Caco-2 (cell line): ENCODE measurements around the gene GANAB. TPM values are rescaled to one million over a fixed set of nuclear protein-coding genes. Genes with fewer than 3 reads are reported as not detected.

ENCODE experiments used
- BruUV-seq: library from RNA; stranded (reverse); fragments of 400-500 nt; replicated peaks from 2 replicates; lab custom pipeline; 2021; lab: Mats Ljungman, UMichigan
- CTCF ChIA-PET: fragments of 300-600 bp; sonication (Branson Sonifier 250); formaldehyde crosslinking; loops from one replicate; lab custom pipeline; 2022; ENCODE audit warnings: antibody characterized with exemption; lab: Charles Lee
- POLR2A ChIA-PET: fragments of 300-600 bp; sonication (Branson Sonifier 250); formaldehyde crosslinking; loops from one replicate; lab custom pipeline; 2022; ENCODE audit warnings: antibody characterized with exemption; lab: Charles Lee
- DNase-seq, 2 experiments: peaks; one replicate each; pipeline versions ENCODE4 v3.0.0 to v3.0.0-alpha.2; 2020 to 2022
- H3K27me3 ChIP-seq: replicated peaks from 2 replicates; pipeline ENCODE4 v1.6.0; 2011; ENCODE audit warnings: low read length; ENCODE audit not compliant: control insufficient read depth, insufficient read depth
- H3K36me3 ChIP-seq: 2 replicates; pipeline ENCODE4 v1.5.1; 2011; ENCODE audit warnings: low read length; ENCODE audit not compliant: control insufficient read depth, insufficient read depth
- H3K4me1 ChIP-seq: fragments of 250-450 bp; sonication (Bioruptor Pico); 2 replicates; pipeline ENCODE4 v1.5.1; 2020; ENCODE audit warnings: mild to moderate bottlenecking
- H3K4me3 ChIP-seq: 2 replicates; pipeline ENCODE4 v1.5.1; 2011; ENCODE audit warnings: low read depth, mild to moderate bottlenecking, control low read depth, low read length
- H3K9me3 ChIP-seq: fragments of 250-450 bp; sonication (Bioruptor Pico); 2 replicates; pipeline ENCODE4 v1.5.1; 2020; ENCODE audit warnings: mild to moderate bottlenecking, moderate library complexity
- H3K27ac Mint-ChIP-seq: one replicate; pipeline ENCODE4 v1.8.0; 2022; ENCODE audit warnings: mixed read lengths; ENCODE audit not compliant: unreplicated experiment
- H3K27me3 Mint-ChIP-seq: one replicate; pipeline ENCODE4 v1.8.0; 2022; ENCODE audit warnings: mixed read lengths; ENCODE audit not compliant: insufficient read depth, unreplicated experiment
- H3K36me3 Mint-ChIP-seq: one replicate; pipeline ENCODE4 v1.8.0; 2022; ENCODE audit warnings: mild to moderate bottlenecking, mixed read lengths; ENCODE audit not compliant: insufficient read depth, unreplicated experiment
- H3K4me1 Mint-ChIP-seq: one replicate; pipeline ENCODE4 v1.8.0; 2022; ENCODE audit warnings: low read depth, mixed read lengths; ENCODE audit not compliant: unreplicated experiment
- H3K4me3 Mint-ChIP-seq: one replicate; pipeline ENCODE4 v1.8.0; 2022; ENCODE audit warnings: mild to moderate bottlenecking, moderate library complexity, mixed read lengths; ENCODE audit not compliant: unreplicated experiment
- H3K9me3 Mint-ChIP-seq: one replicate; pipeline ENCODE4 v1.8.0; 2022; ENCODE audit warnings: mixed read lengths; ENCODE audit not compliant: unreplicated experiment
- CTCF ChIP-seq, 2 experiments: fragments of 200-600 bp in 1 of 2; IDR thresholded peaks; 1 replicate in 1 of 2; 2 replicates in 1 of 2; pipeline versions ENCODE4 v1.5.1 to v1.8.0; 2011 to 2022; ENCODE audit warnings: antibody characterized with exemption in 1 of 2, control low read depth in 1 of 2, inconsistent platforms in 1 of 2, low read depth in 1 of 2, low read length in 1 of 2, mild to moderate bottlenecking in 1 of 2, moderate library complexity in 1 of 2; ENCODE audit not compliant: insufficient read depth in 1 of 2, severe bottlenecking in 1 of 2, unreplicated experiment in 1 of 2
- intact Hi-C: fragments of 100-400 bp; cut with micrococcal nuclease; formaldehyde crosslinking; loops from one replicate; pipeline ENCODE4 v1.10.0; 2022; ENCODE audit not compliant: unreplicated experiment
- total RNA-seq: library from RNA; stranded (reverse); gene quantifications from 2 replicates; pipeline ENCODE4 v1.2.3, GENCODE V29; 2022

Gene GANAB
- total RNA-seq, 1 experiment from 2014 or later: 442 TPM

- CTCF ChIA-PET: interaction anchor here (0.6 to 1.1 kb wide), 2 partner anchors 15 to 56 kb away, joined by 3 to 12 read pairs; no protein-coding TSS in a partner anchor
- peaks cover 98% of the 10 kb centered on the region for H3K36me3 Mint-ChIP-seq
Measured at GRCh38 chr11:62599069-62599696, 47.2 kb downstream of the GANAB start.

GRCh38 chr11:62595124-62595523 is 51.3 kb downstream of the GANAB start:
- Histone ChIP-seq H3K36me3 (peaks cover 6% of the 10 kb centered on the region; the same call in 1 of the 2 replicates), H3K9me3 (no peaks in the 10 kb centered on the region), H3K27me3 (no peaks in the 10 kb centered on the region), H3K4me3 (no peak overlapping the region), H3K4me1 (peaks cover 27% of the 10 kb centered on the region)
- Mint-ChIP-seq H3K36me3 (peaks cover 96% of the 10 kb centered on the region), H3K9me3 (no peaks in the 10 kb centered on the region), H3K4me3 (no peak overlapping the region), H3K27me3 (no peaks in the 10 kb centered on the region), H3K4me1 (peaks cover 20% of the 10 kb centered on the region), H3K27ac (no peak overlapping the region)
- POLR2A ChIA-PET: interaction anchor here (0.9 kb wide), 1 partner anchor 21 kb away, joined by 4 read pairs; the partner anchor contains the start of gene EEF1G
- TF ChIP-seq CTCF (IDR thresholded peaks at IDR 0.05; ENCODE audit: insufficient read depth in 1 of 2, low read depth in 1 of 2, low read length in 1 of 2, severe bottlenecking in 1 of 2, unreplicated experiment in 1 of 2): no peak
- intact Hi-C loops: no loop called here
- DNase-seq: no peak
- CTCF ChIA-PET: no interaction called here
- no TSS peak for BruUV-seq

More at GRCh38 chr11:62599069-62599696, 47.2 kb downstream of the GANAB start:
- H3K4me1 ChIP-seq: peaks cover 28% of the 10 kb centered on the region
- peak overlapping the region; percentile 88 for H3K4me3 Mint-ChIP-seq
- BruUV-seq: no TSS peak
- peak overlapping the region; percentile 77 for H3K27ac Mint-ChIP-seq
- no peak for TF ChIP-seq CTCF (IDR thresholded peaks at IDR 0.05; ENCODE audit: insufficient read depth in 1 of 2, low read depth in 1 of 2, low read length in 1 of 2, severe bottlenecking in 1 of 2, unreplicated experiment in 1 of 2)
- H3K9me3 Mint-ChIP-seq: no peaks in the 10 kb centered on the region
- H3K27me3 Mint-ChIP-seq: no peaks in the 10 kb centered on the region
- no peak overlapping the region for H3K4me3 ChIP-seq
- DNase-seq: peak; percentile 92 to 96
- no peaks in the 10 kb centered on the region for H3K27me3 ChIP-seq
- H3K9me3 ChIP-seq: no peaks in the 10 kb centered on the region
- POLR2A ChIA-PET: interaction anchor here (0.6 to 0.8 kb wide), 5 partner anchors 23 to 436 kb away, joined by 3 to 5 read pairs (median 4); partner anchors contain the start of genes B3GAT3, C11orf98, CSKMT and EEF1G
- H3K4me1 Mint-ChIP-seq: peaks cover 27% of the 10 kb centered on the region
- H3K36me3 ChIP-seq: peaks cover 3% of the 10 kb centered on the region; the same call in 1 of the 2 replicates
- intact Hi-C loops: no loop called here

- Histone ChIP-seq H3K27me3 (no peaks in the 10 kb centered on the region), H3K4me1 (peaks cover 21% of the 10 kb centered on the region; the same call in 1 of the 2 replicates), H3K36me3 (peaks cover 6% of the 10 kb centered on the region; the same call in 1 of the 2 replicates), H3K4me3 (no peak overlapping the region), H3K9me3 (no peaks in the 10 kb centered on the region)
- ChIA-PET CTCF (interaction anchor here (0.6 to 2.4 kb wide), 4 partner anchors 8 to 48 kb away, joined by 3 to 19 read pairs (median 4); partner anchors contain the start of genes B3GAT3 and MTA2), POLR2A (interaction anchor here (0.8 to 3.1 kb wide), 4 partner anchors 8 to 71 kb away, joined by 3 to 116 read pairs (median 68); partner anchors contain the start of genes B3GAT3, C11orf98, CSKMT and EEF1G)
- TF ChIP-seq CTCF (IDR thresholded peaks at IDR 0.05; ENCODE audit: insufficient read depth in 1 of 2, low read depth in 1 of 2, low read length in 1 of 2, severe bottlenecking in 1 of 2, unreplicated experiment in 1 of 2): peak; percentile 65 to 69
- H3K36me3 Mint-ChIP-seq: peaks cover 87% of the 10 kb centered on the region
- peak overlapping the region; percentile 53 for H3K4me3 Mint-ChIP-seq
- no TSS peak for BruUV-seq
- peak; percentile 84 to 85 for DNase-seq
- H3K27me3 Mint-ChIP-seq: no peaks in the 10 kb centered on the region
- intact Hi-C loops: no loop called here
- peaks cover 8% of the 10 kb centered on the region for H3K4me1 Mint-ChIP-seq
- no peaks in the 10 kb centered on the region for H3K9me3 Mint-ChIP-seq
- peak overlapping the region; percentile 36 for H3K27ac Mint-ChIP-seq
Measured at GRCh38 chr11:62593434-62594044, 52.9 kb downstream of the GANAB start.
